Right hindlimb (tissue), 1 donor: ENCODE measurements around the gene HIVEP3.

Experiments used
- DNase-seq: peaks from one replicate; pipeline ENCODE4 v3.0.0-alpha.2; 2018

Gene HIVEP3

GRCh38 chr1:41661428-41662060 lies 257.2 kb downstream of the HIVEP3 start:
- no peak for DNase-seq

- no peak for DNase-seq
Observed at GRCh38 chr1:41660570-41661427, 257.9 kb downstream of the HIVEP3 start.

- DNase-seq: no peak
Observed at GRCh38 chr1:41659903-41660302, 258.8 kb downstream of the HIVEP3 start.

GRCh38 chr1:41659159-41659495 lies 259.6 kb downstream of the HIVEP3 start:
- no peak for DNase-seq

- peak; percentile 21 for DNase-seq
Observed at GRCh38 chr1:41658431-41659158, 260.1 kb downstream of the HIVEP3 start.

- DNase-seq: peak; percentile 6
Observed at GRCh38 chr1:41657679-41658295, 260.9 kb downstream of the HIVEP3 start.

- peak; percentile 13 for DNase-seq
Observed at GRCh38 chr1:41656825-41657500, 261.8 kb downstream of the HIVEP3 start.

- peak; percentile 29 for DNase-seq
Observed at GRCh38 chr1:41656068-41656467, 262.7 kb downstream of the HIVEP3 start.

GRCh38 chr1:41655632-41656031 lies 263.1 kb downstream of the HIVEP3 start:
- DNase-seq: no peak

GRCh38 chr1:41653574-41653973 lies 265.1 kb downstream of the HIVEP3 start:
- no peak for DNase-seq

- DNase-seq: no peak
Observed at GRCh38 chr1:41652384-41653265, 266.1 kb downstream of the HIVEP3 start.

- DNase-seq: peak; percentile 23
Observed at GRCh38 chr1:41650028-41650880, 268.5 kb downstream of the HIVEP3 start.

- peak; percentile 32 for DNase-seq
Observed at GRCh38 chr1:41649396-41650027, 269.2 kb downstream of the HIVEP3 start.

GRCh38 chr1:41648844-41649243 lies 269.9 kb downstream of the HIVEP3 start:
- peak; percentile 9 for DNase-seq

GRCh38 chr1:41648230-41648629 lies 270.5 kb downstream of the HIVEP3 start:
- DNase-seq: no peak

GRCh38 chr1:41647221-41648135 lies 271.2 kb downstream of the HIVEP3 start:
- DNase-seq: peak; percentile 17

- DNase-seq: no peak
Observed at GRCh38 chr1:41646186-41646585, 272.5 kb downstream of the HIVEP3 start.

- DNase-seq: peak; percentile 10
Observed at GRCh38 chr1:41645062-41645461, 273.7 kb downstream of the HIVEP3 start.
